ELF-1 (cell line): ENCODE data around the gene IGSF3.

Experiments used
- DNase-seq: peaks from one replicate; pipeline ENCODE4 v3.0.0-alpha.2; 2016; ENCODE audit warnings: low read depth, low spot score

Gene IGSF3

DNA sequence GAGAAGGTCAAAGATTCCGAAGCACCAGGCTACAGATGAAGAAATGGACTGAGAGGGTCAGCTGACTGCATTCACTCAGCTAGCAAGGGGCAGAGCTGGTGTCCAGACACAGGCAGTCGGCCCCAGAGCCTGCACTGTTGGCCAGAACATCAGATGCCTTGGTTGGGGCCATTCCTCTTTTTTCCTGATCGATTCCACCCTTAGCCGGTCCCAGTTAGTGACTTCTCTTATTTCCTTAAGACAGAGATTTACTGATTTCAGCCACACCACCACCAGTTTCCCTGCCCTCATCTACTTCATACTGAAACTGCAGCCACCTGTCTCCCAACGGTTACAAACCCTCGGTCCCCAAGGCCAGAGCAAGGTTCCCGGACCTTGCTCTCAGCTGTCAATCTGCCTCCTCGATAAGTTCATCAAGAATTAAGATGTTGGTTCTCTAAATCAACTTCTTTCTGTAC lies 108.2 kb downstream of the IGSF3 start:
- no peak for DNase-seq

DNA sequence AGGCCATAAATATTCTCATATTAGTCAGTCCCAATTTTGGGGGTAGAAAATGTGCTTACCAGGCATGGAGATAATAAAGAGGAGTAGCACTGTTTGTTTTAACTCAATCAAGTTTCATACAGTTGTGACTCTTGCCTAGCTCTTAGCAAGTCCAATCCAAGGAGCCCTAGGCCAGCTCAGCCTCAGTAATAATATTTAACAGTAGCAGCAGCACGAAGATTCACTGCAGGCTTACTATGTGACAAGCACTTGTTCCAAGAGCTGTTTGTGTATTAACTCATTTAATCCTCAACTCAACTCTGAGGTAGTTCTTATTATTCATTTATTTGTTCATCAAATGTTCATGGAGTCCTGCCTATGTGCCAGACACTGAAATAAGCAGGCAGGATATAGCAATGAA lies 109.0 kb downstream of the IGSF3 start:
- no peak for DNase-seq

DNA sequence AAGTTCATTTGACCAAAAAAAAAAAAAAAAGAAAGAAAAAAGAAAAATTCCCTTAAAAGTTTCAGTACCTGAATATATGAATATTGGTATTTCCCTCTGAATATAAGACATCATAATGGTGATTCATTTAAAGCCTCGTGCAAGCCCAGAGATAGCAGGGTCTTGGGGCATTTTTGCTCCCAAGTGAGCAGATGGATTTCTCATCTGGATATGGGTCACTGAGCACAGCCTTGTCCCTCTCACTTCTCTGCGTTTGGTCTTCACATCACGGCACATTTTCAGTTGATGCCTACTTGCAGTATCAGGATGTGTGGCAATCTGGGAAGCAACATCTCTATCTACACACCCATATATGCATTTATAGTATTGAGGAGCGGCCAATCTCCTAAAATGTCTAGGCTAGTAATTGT lies 109.4 kb downstream of the IGSF3 start:
- no peak for DNase-seq

DNA sequence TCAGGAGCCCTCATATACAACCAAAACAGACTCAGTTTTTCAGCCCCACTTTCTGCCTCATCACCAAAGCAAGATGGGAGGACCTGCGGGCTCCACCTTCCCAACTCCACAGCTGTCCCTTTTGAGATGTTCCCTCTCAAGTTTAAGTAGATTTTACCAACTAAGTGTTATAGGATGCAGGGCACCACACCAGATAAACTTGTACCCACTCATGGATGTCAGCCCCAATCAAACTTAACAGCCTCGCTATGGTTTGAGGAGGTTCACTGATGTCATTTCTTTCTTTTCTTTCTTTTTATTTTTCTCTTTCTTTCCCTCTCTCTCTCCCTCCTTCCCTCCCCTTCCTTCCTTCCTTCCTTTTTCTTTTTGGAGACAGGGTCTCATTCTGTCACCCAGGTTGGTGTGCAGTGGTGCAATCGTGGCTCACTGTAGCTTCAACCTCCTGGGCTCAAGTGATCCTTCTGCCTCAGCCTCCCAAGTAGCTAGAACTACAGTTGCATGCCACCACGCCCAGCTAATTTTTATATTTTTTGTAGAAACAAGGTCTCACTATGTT lies 110.1 kb downstream of the IGSF3 start:
- DNase-seq: no peak

DNA sequence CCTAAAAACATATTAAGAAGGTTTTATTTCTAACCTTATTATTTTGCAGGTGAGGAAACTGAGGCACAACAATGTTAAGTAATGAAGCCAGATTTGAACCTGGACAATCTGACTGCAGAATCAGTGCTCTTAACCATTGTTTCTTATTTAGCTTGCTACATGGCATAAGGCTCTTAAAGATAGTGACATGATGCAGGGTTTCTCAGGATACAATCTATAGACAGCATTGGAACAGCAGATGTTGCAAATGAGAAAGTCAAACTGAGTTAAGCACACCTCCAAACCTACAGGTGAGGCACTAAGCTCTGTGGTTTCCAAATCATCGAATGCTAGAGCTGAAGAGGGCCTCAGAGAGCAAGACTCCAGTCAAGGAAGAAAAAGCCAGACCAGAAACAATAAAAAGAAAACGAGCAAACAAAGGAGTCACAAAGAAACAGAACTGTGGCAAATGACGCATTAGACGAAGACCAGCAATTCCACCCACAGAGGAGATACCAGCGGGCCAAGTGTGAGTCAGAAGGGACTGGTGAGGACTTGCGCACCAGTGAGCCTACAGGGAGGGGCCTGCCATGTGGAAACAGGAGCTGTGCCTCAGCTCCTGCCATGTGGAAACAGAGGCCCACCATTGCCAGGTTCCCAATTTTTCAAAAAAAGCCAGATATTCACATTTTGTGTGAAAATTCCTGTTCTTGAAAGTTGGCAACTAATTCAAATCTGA lies 111.1 kb downstream of the IGSF3 start:
- peak; percentile 36 for DNase-seq

DNA sequence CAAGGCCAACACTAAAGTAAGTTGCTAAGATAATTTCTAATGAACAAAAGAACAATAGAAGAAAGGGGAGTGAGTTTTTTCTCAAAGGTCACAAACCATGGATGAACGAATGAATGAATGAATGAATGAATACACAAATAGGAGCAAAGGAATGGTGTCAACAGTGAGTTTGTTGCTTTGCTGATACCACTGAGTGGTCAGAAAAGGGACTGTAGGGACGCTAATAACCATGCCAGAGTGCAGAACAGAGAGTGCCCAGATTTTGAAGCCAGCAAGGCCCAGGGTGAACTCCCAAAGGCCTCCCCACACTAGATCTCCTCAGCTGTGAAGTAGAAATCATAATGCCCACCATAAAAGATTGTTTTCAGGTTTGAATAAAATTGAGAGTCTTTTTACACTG lies 112.6 kb downstream of the IGSF3 start:
- DNase-seq: no peak

DNA sequence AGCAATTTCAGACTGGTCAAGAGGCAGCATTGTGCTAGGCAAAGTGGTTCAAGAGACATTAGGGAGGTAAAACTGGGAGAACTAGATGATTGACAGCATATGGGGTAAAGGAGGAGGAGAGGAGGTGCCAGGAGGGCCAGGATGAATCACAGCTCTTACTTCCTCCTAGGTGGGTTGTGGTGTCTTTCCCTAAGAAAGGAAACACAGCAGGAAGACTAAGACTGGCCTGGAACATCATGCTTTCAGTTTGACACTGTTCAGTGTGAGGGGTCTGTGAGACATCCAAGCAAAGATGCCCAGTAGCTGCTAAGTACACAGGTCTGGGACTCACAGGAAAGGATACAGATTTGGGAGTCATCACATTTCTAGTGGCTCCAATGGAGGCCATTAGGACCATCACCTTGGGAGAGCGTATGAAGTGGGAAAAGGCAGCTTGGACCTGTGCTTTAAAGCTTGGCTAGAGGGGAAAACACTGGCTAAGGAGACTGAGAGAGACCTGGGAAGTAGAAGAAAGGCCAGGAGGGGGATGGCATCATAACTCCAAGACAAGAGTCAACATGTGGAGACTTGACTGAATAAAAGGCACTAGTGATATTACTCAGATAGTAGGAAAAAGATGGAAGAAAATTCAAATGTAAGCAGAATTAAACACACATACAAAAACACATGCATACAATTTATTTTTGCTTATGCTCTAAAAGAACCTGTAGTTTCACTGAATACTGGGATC lies 114.0 kb downstream of the IGSF3 start:
- no peak for DNase-seq

DNA sequence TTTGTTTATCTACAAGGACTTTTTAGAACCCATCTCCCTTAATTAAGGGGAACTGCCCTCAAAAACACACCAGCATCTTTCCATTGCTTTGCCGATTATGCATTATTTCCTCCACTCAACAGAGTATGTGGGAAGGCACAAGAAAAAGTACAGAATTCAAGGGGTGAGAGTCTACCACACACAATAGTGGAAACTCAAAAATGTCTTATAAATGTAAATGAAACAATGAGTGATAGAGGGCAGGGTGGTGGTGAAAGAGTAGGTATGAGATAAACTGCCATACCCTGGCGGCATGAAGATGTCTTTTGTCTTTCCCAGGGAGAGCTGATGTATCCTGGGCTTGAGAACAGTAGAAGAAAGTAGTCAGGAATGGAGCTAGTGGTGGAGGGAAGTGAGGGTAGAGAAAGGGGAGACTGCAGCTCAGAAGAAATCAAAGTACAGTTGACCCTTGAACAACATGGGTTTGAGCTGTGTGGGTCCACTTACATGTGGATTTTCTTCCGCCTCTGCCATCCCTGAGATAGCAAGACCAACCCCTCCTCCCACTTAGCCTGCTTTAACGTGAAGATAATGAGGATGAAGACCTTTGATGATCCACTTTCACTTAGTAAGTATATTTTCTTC lies 121.1 kb downstream of the IGSF3 start:
- DNase-seq: no peak

DNA sequence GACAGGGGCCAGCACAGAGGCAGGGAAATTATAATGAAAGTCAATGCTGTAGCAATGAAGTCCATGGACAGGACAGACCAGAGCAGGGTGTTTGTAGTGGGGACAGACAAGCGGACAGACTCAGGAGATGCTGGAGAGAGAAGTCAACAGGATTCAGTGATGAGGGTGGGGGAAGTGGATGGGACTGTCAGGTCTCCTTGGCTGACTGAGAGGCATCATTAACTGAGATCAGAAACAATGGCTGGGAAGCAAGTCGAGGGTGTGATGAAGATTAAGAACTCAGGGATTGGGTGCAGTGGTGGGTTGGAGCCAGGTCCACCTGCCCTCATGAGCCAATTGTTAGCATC lies 122.2 kb downstream of the IGSF3 start:
- DNase-seq: no peak

DNA sequence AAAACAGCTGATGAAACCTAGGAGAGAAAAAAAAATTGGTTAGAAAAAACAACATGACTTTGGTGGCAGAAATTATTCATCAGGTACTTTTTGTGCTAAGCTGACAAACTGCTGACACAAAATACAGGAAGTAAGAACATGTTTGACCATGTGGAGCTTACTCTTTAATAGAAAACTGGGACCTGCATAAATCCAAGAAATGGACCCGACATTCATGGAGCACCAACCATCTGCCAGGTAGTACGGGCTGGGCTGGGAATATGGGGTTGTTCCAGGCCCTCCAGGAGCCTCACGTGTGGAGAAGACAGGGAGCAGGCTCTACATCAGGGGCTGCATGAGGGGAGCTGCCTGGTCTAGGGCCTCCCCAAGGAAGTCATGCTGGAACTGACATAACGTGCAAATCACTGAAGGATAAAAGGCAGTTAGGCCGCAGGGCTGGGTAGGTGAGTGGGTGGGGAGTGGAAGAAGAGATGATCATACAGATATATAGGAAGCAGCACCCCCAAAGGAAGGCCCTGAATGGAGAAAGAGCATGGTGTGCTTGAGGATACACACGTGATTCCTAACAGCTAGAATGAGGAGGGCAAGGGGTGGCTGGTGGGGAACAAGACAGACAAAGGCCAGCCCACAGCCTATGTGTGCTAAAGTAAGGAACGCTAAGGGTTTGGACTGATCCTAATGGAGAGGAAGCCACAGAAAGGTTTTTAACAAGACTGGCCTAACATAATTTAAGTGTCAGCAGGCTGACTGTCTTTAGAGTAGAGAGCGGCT lies 122.8 kb downstream of the IGSF3 start:
- DNase-seq: no peak

DNA sequence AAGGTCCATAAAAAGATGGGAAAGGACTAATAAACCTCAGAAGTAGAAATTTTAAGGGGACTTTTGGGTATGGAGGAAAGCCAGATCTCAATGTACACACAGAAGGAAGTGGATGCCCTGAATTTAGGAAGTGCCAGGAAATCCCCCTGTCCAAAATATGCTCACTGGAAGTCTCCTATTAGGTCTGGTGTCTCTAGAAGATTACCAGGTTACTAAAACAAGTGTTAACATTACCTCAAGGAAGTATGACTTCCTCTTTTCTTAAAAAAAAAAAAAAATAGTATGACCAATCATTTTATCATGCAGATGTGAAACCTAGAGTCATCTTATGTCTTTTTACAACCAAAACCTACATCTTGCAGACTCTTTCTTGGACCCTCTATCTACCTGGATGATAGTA lies 127.4 kb downstream of the IGSF3 start:
- no peak for DNase-seq

DNA sequence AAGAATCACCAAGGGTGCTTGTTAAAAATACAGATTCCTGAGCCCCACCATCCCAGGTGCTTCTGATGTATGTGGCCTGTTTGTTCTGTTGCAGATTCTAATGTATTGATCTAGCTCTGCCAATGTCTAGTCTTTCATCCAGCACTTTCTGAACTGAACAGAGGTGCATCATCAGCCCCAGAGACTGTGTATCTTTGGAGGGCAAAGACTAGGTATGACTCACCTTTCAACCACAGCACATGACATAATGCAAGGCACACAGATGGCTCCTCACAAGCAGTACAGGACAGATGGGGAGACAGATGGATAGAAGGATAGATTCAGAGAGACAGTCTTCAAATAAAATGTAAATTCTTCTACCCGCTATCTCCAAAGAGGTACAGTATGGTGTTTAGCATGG lies 129.0 kb downstream of the IGSF3 start:
- no peak for DNase-seq

DNA sequence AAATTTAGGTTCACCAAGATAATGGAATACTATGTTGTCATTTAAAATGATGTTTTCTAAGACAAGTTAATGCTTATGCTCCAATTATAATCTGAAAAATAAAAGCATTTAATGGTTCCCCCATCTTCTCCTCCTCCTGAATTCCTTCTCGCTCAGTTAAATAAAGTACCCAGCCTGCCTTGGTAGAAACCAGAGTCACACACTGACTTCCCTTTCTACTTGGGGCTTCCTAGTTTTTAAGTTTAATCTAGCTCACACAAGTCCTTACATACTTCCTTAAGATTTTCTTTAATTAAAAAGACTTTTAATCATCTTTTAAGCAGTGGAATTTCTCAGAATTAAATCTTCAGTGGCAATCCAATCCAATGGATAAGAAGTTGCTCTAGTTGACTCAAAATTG lies 129.6 kb downstream of the IGSF3 start:
- no peak for DNase-seq

DNA sequence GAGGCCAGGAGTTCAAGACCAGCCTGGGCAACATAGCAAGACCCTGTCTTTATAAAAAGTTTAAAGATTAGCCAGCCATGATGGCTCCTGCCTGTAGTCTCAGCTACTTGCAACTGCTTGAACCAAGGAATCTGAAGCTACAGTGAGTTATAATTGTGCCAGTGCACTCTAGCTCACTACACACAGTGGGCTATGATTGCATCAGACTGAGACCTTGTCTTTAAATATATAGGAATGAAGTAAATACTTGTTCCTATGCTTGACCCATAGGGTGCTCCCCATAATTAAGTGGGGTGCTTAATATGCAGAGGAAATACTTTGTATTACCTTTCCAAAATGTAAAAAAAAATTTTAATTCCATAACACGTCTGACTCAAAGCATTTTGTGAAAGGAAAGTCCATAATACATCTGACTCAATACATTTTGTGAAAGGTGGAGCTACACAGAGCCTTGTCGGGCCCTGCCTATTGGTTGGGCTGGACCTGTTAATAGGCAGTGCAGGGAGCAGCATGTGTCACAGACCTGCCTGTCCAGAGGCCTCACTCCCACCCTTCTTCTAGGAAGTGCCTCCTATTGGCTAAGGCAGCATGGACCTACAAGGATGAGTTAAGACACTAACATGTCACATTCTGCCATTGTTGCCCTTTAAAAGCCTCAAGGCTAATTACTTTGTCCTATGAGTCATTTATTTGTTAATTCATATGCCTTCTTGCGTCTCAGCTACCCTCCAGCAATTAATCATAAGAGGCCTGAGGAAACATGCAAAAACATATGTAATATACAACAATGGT lies 130.3 kb downstream of the IGSF3 start:
- no peak for DNase-seq

DNA sequence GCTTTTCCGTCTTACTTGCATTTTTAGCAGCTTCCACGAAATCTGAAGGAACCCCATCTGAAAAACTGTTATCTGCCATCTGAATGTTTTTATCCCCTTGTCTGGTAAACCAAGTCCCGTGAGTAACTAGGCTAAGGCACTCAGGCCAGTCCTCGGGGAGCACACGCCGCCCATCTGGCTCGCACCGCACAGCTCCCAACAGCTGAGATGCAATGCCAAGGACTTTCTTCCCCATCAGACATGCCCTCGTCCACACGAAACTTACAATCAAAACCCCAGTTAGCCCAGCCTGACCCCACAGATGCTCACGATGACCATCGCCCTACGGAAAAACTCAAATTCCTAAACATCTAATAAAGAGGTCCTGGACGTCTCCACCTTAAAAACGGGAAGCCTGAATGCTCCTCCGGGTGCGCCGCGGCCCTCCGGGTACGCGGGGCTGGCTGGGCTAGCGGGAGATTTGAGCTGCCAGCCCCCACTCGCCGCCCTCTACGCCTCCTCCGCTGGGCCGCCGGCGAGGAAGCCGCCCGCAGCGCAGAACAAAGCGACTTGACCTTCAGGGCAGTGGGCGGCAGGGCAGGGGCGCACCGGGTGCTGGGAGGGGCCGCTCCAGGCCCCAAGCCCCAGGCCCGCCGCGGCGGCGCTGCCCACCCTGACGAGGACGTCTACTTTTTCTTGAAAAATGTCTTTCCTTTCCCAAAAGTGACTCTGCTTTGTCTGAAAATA lies 133.4 kb downstream of the IGSF3 start:
- no peak for DNase-seq

DNA sequence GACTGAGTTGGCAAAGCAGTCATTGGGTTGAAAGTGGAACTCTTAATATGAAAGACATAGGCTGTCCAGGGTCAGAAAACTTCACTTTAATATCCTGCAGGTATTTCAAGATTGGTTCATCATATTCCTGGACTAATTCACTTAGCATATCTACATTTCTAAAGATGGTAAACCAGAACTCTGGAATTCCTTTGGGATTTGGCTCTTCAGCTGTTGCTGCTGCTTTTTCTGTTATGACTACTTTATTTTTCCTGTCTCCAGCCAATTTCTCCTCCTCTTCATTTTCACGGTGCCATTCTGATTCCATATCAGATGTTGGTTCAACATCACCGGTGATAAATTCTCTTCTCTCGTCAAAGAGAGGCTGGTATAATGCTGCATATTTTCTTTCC lies 134.1 kb downstream of the IGSF3 start:
- DNase-seq: no peak

DNA sequence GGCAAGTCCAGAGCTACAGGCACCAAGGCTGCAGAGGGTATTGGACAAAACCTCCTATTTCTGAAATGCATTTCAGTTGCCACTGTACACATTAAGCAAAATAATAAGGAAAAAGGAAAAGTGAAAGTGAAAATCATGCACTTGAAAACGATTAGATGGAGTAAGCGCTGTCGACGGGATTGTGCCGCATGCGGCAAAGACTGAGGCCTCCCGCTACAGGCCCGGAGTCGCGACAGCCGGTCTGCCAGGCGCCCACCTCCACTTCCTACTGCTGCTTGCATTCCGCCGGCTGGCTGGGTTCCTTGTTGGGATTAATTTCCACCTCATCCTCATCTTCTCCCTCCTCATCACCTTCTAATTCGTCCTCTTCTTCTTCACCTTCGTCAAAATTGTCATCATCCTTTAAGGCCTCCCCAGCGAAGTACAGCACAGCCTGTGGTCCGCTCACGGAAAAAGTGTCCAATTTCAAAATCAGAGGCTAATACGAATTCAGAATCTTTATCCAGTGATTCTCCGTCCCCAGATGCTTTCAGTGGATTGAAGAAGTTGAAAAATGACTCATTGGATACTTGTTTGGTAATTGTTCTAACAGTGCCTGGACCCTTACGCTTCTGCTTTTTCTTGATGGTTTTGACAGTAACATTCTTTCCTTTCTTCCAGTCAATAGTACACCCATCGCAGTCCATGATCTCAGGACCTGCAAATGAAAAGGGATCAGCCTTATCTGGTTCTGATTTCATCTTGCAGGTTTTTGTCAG lies 134.7 kb downstream of the IGSF3 start:
- DNase-seq: no peak

DNA sequence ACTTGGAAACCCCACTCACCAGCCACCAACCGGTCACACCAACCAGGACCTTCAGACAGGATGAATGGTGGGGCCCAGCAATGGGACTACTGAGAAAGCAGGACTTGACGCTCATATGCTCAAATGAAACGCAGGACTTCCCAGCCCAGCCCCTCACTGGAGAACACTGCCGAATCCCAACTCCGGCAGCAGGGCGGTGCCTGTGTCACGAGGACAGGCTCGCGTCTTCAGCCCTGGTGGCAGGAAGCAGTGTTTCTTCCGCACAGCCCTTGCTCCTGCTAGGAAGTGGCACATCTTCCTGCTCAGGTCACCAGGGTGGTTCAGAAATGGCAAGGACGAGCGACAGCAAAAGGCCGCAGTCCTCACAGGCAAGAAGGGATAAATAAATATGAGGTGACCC lies 135.6 kb downstream of the IGSF3 start:
- DNase-seq: no peak

DNA sequence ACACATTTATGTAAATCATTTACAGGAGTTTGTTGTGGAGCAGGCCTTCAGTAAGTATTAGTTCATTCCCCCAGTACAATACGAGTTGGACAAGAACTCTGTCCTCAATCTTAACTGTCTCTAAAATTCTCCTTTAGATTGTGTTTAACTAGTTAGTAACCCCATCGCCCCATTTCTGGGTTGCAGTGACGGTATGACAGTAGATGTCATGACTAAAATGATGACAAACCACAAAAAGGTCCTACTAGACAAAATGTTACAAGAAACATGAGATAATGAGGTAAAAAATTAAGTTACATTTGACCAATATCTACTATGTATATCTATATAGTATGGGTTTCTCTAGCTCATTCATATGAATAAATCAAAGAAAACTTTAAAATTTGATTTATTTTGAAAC lies 137.9 kb downstream of the IGSF3 start:
- DNase-seq: no peak

DNA sequence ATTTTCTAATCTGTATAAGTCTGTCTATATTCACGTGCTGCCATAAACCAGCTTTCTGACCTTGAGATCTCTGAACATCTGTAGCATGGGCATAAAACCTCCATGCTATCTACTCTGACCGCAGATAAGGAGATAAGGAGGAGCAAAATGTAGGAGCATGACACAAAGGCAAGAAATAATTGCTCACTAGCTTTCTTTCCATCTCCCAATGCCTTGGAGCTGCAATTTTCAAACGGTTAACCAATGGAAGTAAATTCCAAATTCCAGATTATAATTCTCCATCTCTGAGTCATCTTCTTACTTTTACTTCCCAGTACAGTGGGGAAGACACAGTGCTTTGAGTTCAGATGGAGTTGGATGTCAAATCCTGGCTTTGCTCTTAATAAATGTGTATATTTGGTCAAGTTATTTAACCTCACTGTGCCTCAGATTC lies 138.3 kb downstream of the IGSF3 start:
- DNase-seq: no peak
